ENCODE measurements around the gene NXPE4.

NXPE4 gene

GRCh38 chr11:114559425-114560310 is 35.9 kb downstream of the NXPE4 start, which contains the start of gene NXPE1:
TSS of gene NXPE1 (minus strand) at chr11:114559881. CDS start at chr11:114551201, 8,680 bp downstream.
- no peak for DNase-seq

- no peak for DNase-seq
Observed at GRCh38 chr11:114556135-114556534, 39.5 kb downstream of the NXPE4 start.

DNA sequence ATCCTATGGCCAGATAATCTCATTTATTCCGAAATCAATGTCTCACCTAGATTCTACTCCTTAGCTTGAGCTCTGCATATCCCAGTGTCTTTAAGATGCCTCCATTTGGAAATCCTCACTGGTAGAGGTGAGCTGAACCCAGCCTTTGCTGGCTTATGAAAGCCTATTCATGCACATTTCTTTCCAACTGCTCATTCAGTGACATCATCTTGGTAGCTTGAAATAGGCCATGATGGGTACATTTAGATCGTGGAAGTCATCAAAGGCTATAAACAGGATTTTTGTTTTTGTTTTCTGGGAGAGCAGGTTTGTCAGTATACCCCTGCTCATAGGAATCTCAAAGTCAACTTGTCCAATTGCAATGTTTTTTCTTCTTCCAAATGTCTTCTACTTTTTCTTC is 41.9 kb downstream of the NXPE4 start:
- DNase-seq = no peak

GRCh38 chr11:114551060-114551459 is 44.5 kb downstream of the NXPE4 start:
- DNase-seq = no peak

GRCh38 chr11:114525682-114526081 is 69.9 kb downstream of the NXPE4 start:
- no peak for DNase-seq

DNA sequence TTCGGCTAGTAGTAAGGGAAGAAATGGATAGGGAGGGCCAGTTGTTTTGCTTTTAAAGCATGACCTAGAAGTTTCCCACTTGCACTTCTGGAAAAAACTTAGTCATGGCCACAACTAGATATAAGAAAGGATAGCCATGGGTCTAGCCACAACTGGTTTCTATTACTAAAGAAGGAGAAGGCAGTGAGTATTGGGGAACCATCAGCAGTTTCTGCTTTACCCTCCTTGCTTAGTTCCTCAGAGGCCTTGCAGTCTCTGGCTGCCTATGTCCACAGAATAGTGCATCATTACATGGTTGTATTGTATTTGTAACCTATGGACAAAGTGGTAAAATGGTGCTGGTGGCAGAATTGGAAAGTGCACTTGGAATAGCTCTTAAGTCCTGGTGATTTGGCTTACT is 71.5 kb downstream of the NXPE4 start:
- DNase-seq = no peak

DNA sequence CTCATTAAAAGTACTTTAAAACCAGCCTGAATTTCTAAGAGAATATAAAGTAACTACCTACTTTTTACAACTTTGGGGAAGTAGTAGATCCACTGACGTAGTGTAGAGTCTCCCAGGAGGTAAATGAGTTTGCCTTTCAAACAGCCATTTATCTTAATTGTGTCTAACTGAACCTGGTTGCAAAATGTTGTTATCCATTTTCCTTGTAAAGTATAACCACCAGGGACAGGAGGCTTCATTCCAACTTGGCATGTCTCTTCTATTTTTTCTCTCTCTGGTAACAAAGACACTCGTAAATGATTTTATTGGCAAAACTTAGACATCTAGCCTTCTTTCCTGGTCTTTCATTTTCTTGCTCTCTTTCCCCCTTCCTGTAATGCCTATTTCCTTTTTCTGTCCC is 72.8 kb downstream of the NXPE4 start:
- no peak for DNase-seq

All from fibroblast of skin of abdomen (primary cell).